DND-41 (cell line): ENCODE results near the gene MTG2.

Experiments used
- ATAC-seq: fragments of 200-7000 bp; cut with Tn5 transposase; 3 replicates; pipeline ENCODE4 v1.9.1; 2021; ENCODE audit warnings: low read depth; ENCODE audit not compliant: insufficient read depth
- DNase-seq: peaks from one replicate; pipeline ENCODE4 v3.0.0-alpha.2; 2020
- H2AFZ ChIP-seq: 2 replicates; pipeline ENCODE4 v1.6.0; 2012; ENCODE audit warnings: low read depth, low read length
- H3K27ac ChIP-seq: 2 replicates; pipeline ENCODE4 v1.5.1; 2012; ENCODE audit warnings: low read length, inconsistent platforms
- H3K27me3 ChIP-seq: fragments of 200-600 bp; sonication (generic); 2 replicates; pipeline ENCODE4 v1.6.0; 2012; ENCODE audit warnings: low read length, mild to moderate bottlenecking, inconsistent platforms; ENCODE audit not compliant: insufficient read depth, poor library complexity
- H3K36me3 ChIP-seq: 2 replicates; pipeline ENCODE4 v1.5.1; 2012; ENCODE audit warnings: low read length, inconsistent platforms; ENCODE audit not compliant: insufficient read depth
- H3K4me1 ChIP-seq: 2 replicates; pipeline ENCODE4 v1.5.1; 2012; ENCODE audit warnings: mild to moderate bottlenecking, low read length; ENCODE audit not compliant: insufficient read depth
- H3K4me2 ChIP-seq: 2 replicates; pipeline ENCODE4 v1.6.0; 2012; ENCODE audit warnings: mild to moderate bottlenecking, moderate library complexity, low read length, inconsistent platforms; ENCODE audit not compliant: insufficient read depth
- H3K4me3 ChIP-seq, 2 experiments: fragments of 200-600 bp in 1 of 2; shearing (Covaris generic) in 1 of 2; 2 replicates each; pipeline ENCODE4 v1.5.1; 2012 to 2016; ENCODE audit warnings: inconsistent platforms in 2 of 2, low read length in 2 of 2, mild to moderate bottlenecking in 2 of 2, low read depth in 1 of 2, moderate library complexity in 1 of 2
- H3K79me2 ChIP-seq: 2 replicates; pipeline ENCODE4 v1.6.0; 2012; ENCODE audit warnings: low read length, inconsistent platforms; ENCODE audit not compliant: insufficient read depth
- H3K9ac ChIP-seq: 2 replicates; pipeline ENCODE4 v1.6.0; 2012; ENCODE audit warnings: low read depth, mild to moderate bottlenecking, inconsistent platforms, low read length, moderate library complexity
- H3K9me3 ChIP-seq: 2 replicates; pipeline ENCODE4 v1.5.1; 2012; ENCODE audit warnings: low read length, moderate library complexity, mild to moderate bottlenecking, inconsistent platforms; ENCODE audit not compliant: insufficient read depth, severe bottlenecking
- H4K20me1 ChIP-seq: 2 replicates; pipeline ENCODE4 v1.6.0; 2012; ENCODE audit warnings: low read length; ENCODE audit not compliant: insufficient read depth
- EZH2 ChIP-seq: IDR thresholded peaks from 3 replicates; pipeline ENCODE4 v1.6.1; 2012; ENCODE audit warnings: borderline replicate concordance, low read depth, mild to moderate bottlenecking, moderate library complexity, low read length, inconsistent platforms; ENCODE audit not compliant: severe bottlenecking
- TF ChIP-seq, protein P1 (sequence below): IDR thresholded peaks from 2 replicates; pipeline ENCODE4 v1.5.1; 2012; ENCODE audit warnings: borderline replicate concordance, low read length, moderate library complexity, mild to moderate bottlenecking; ENCODE audit not compliant: poor library complexity, severe bottlenecking; ENCODE audit errors: extremely low read depth

Gene MTG2

DNA sequence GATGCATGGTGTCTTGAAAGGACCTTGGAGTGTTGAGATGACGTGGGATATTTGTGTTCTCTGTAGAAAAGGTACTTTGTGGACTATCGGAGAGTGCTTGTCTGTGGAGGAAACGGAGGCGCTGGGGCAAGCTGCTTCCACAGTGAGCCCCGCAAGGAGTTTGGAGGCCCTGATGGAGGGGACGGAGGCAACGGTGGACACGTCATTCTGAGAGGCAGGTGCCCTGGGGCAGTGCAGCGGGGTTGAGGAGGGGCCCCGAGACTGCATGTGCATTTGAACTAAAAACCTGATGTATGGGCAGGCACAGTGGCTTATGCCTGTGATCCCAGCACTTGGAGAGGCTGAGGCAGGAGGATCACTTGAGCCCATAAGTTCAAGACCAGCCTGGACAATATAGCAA, 12.9 kb downstream of the MTG2 start:
- no peak for ATAC-seq
- H3K4me3 ChIP-seq: no peak overlapping the region
- peak overlapping the region; percentile 32 for H3K9ac ChIP-seq
- TF ChIP-seq, protein P1, sequence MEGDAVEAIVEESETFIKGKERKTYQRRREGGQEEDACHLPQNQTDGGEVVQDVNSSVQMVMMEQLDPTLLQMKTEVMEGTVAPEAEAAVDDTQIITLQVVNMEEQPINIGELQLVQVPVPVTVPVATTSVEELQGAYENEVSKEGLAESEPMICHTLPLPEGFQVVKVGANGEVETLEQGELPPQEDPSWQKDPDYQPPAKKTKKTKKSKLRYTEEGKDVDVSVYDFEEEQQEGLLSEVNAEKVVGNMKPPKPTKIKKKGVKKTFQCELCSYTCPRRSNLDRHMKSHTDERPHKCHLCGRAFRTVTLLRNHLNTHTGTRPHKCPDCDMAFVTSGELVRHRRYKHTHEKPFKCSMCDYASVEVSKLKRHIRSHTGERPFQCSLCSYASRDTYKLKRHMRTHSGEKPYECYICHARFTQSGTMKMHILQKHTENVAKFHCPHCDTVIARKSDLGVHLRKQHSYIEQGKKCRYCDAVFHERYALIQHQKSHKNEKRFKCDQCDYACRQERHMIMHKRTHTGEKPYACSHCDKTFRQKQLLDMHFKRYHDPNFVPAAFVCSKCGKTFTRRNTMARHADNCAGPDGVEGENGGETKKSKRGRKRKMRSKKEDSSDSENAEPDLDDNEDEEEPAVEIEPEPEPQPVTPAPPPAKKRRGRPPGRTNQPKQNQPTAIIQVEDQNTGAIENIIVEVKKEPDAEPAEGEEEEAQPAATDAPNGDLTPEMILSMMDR: no peak
- TF ChIP-seq EZH2: no peak
- H3K27me3 ChIP-seq: no peaks in the 10 kb centered on the region
- peak overlapping the region; percentile 57 for H3K27ac ChIP-seq
- DNase-seq: no peak
- peak overlapping the region; percentile 44 for H3K4me2 ChIP-seq
- peaks cover 70% of the 10 kb centered on the region for H3K36me3 ChIP-seq
- H3K4me1 ChIP-seq: peaks cover 30% of the 10 kb centered on the region
- peaks cover 31% of the 10 kb centered on the region for H3K79me2 ChIP-seq
- H2AFZ ChIP-seq: no peak overlapping the region
- H3K9me3 ChIP-seq: no peaks in the 10 kb centered on the region
- peaks cover 39% of the 10 kb centered on the region for H4K20me1 ChIP-seq

DNA sequence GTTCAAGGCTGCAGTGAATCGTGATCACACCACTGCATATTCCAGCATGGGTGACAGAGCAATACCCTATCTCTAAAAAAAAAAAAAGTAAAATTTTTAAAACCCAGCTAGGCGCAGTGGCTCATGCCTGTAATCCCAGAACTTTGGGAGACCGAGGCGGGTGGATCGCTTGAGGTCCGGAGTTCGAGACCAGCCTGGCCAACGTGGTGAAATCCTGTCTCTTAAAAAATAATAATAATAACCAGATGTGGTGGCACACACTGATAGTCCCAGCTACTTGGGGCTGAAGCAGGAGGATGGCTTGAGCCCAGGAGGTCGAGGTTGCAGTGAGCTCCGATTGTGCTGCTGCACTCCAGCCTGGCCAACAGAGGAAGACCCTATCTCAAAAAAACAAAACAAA, 13.5 kb downstream of the MTG2 start:
- Histone ChIP-seq H3K79me2 (peaks cover 25% of the 10 kb centered on the region), H3K27me3 (no peaks in the 10 kb centered on the region), H3K9me3 (no peaks in the 10 kb centered on the region), H3K27ac (no peak overlapping the region), H3K4me3 (no peak overlapping the region), H3K4me2 (no peak overlapping the region), H3K36me3 (peaks cover 71% of the 10 kb centered on the region), H3K9ac (no peak overlapping the region), H2AFZ (no peak overlapping the region), H4K20me1 (peaks cover 39% of the 10 kb centered on the region), H3K4me1 (peaks cover 30% of the 10 kb centered on the region)
- DNase-seq (no peak), ATAC-seq (no peak)
- TF ChIP-seq EZH2: no peak
- TF ChIP-seq, protein P1: no peak

DNA sequence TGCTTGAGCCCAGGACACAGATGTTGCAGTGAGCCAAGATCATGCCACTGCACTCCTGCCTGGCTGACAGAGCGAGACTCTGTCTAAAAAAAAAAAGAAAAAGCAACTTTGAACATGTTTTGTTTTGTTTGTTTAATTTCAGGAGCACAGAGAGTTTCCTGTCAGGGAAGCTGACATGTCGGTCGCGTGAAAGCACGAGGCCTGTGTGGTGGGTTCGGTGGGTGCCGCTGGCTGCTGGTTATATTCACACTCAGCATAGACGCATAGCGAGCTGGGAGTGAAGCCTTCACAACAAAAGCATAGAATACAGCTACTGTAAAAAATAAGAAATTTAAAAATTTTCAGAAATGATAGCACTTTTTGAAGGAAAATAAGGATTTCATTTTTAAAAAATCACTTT, 14.5 kb downstream of the MTG2 start:
- ATAC-seq (no peak), DNase-seq (no peak)
- Histone ChIP-seq H3K36me3 (peaks cover 72% of the 10 kb centered on the region), H4K20me1 (peaks cover 37% of the 10 kb centered on the region), H3K9ac (no peak overlapping the region), H3K27me3 (no peaks in the 10 kb centered on the region), H3K9me3 (no peaks in the 10 kb centered on the region), H3K4me3 (no peak overlapping the region), H3K4me1 (peaks cover 30% of the 10 kb centered on the region), H3K79me2 (peaks cover 15% of the 10 kb centered on the region), H3K4me2 (no peak overlapping the region), H3K27ac (no peak overlapping the region), H2AFZ (no peak overlapping the region)
- TF ChIP-seq EZH2: no peak
- TF ChIP-seq, protein P1: no peak

DNA sequence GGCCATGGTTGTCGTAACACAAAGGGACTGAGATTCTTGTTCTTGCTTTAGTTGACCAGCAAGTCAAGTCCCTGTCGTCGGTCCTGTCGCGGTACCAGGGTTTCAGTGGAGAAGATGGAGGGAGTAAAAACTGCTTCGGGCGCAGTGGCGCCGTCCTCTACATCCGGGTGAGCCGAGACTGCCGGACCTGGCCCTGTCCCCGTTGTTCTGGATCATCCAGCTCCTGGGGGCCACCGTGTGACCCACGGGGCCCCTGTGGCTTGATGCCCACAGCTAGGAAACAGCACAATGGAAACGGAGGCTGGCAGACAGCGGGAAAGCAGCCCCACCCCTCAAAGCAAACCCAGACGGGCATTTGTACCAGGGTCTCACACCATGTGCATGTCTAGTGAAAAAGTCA, 15.0 kb downstream of the MTG2 start:
- Histone ChIP-seq H3K27me3 (no peaks in the 10 kb centered on the region), H3K36me3 (peaks cover 70% of the 10 kb centered on the region), H2AFZ (no peak overlapping the region), H3K4me3 (no peak overlapping the region), H3K4me2 (no peak overlapping the region), H3K27ac (no peak overlapping the region), H3K79me2 (peaks cover 10% of the 10 kb centered on the region; the same call in 1 of the 2 replicates), H3K9ac (no peak overlapping the region), H3K4me1 (peaks cover 30% of the 10 kb centered on the region), H4K20me1 (peaks cover 32% of the 10 kb centered on the region), H3K9me3 (no peaks in the 10 kb centered on the region)
- DNase-seq (no peak), ATAC-seq (no peak)
- TF ChIP-seq, protein P1: no peak
- no peak for TF ChIP-seq EZH2
